HG03066 (cell line): ENCODE measurements around the gene MERTK.
"Not testable (repeated sequence)": the region's sequence is repeated elsewhere in the genome, so short reads cannot be mapped to it uniquely, and the experiment has no call there.

ENCODE experiments used
- ATAC-seq: cut with Tn5 transposase; IDR thresholded peaks from one replicate; pipeline ENCODE4 v1.9.1; 2021; ENCODE audit warnings: low read depth; ENCODE audit not compliant: unreplicated experiment

Gene MERTK

GRCh38 chr2:112065486-112065885, 167.1 kb downstream of the MERTK start:
- ATAC-seq = no peak

- no peak for ATAC-seq
These were observed 167.6 kb downstream of the MERTK start for GRCh38 chr2:112065966-112066365.

GRCh38 chr2:112069794-112070193, 171.4 kb downstream of the MERTK start:
- ATAC-seq = not testable (repeated sequence)

GRCh38 chr2:112073875-112074274, 175.5 kb downstream of the MERTK start:
- ATAC-seq = no peak

GRCh38 chr2:112074506-112074905, 176.1 kb downstream of the MERTK start:
- ATAC-seq = no peak

- ATAC-seq = no peak
These were observed 177.3 kb downstream of the MERTK start for GRCh38 chr2:112075490-112076260.

GRCh38 chr2:112077814-112078213, 179.4 kb downstream of the MERTK start:
- no peak for ATAC-seq
